Middle frontal gyrus (tissue), 1 donor: Measurements from ENCODE around the gene FOXP1.

Experiments
- DNase-seq: peaks from one replicate; pipeline ENCODE4 v3.0.0-alpha.2; 2015; ENCODE audit warnings: low spot score; ENCODE audit errors: extremely low spot score

Gene FOXP1

DNA sequence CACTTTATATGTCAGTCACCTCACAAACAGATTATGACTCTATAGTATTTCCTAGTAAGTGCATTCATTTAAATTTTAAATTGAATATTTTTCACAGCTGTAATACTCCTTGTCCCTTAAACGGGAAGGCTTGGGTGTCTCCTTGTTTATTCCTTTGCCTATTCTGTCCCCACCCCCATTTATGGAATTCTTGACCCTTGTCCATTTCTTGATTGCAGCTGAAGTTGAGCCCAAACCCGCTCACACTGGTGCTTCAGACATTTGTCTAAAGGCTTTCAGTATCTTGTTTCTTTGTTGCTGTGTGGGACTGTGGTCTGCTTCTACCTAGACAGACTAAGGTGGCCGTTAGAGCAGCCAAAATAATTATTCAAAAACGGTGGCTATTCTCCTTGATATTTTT is 449.7 kb downstream of the FOXP1 start:
- DNase-seq: no peak

DNA sequence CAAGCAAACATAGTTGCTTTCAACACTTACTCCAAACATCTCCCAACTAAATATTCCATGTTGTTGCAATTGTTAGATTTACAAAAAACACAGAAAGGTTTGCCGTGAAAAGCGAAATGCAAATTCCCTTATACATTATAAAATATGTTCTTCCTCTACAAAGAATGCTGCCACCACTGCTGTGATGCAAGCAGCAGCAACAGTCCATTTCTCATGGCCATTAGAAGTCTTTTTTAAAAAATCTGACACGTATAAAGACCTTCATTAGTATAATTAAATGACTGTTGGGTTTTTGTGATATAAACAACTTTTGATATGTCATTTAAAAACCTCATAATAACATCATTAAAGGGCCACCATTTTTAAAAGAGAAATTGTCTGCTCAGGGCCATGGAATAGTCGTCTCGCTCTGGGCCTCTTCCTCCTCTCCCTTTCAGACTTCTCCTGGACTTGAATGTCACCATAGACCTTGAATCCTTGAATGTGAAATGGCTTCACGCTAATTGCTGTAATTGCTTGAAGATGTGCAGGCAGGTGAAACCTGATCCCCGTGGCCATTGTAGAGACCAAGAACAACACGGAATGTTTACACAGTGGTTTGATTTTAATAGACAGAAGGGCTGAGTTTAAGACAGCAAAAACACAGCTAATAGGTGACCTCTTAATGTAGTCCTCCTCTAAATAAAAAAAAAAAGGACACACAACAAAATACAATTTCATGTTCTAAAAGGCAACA is 450.4 kb downstream of the FOXP1 start:
- no peak for DNase-seq

DNA sequence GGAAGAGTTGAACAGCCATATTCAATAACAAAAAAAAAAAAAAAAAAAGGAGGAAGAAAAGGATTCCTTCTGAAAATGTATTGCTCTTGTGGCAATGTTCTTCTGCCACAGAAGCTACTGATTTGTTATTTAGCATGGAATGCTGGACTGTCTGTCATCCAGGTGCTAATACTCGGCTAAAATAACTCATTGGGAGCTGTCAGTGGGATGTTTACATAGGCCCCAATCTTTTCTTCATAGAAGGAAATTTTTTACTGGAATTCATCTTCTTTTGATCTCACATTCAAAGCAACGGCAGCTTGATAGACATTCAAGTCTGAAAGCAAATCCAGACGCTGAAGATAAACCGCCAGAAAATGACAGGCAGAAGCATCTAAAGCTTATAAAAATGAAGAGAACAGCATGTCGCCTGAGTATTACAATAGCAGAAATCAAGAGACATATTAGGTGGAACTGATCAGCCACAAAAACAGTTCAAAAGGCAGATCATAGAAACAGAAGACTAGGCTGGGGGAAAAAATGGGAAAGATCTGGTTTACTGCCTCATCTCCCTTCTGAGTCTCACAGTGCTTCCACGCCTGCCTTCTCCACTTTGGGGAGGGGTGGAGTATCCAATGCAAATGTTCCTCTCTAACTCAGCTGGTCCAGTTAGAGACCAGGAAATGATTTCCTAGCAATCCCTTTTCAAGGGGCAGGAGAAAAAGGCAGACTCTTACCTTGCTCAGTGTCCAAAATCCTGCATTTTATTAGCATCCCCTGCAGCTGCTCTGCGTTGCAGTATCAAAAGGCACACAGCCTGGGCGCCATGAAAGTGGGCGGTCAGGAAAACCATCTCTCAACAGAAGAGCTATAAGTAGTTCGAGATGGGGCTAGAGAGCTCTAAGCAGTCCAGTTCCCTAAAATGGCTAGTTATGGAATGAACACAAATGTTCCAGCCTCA is 451.9 kb downstream of the FOXP1 start:
- DNase-seq: no peak

DNA sequence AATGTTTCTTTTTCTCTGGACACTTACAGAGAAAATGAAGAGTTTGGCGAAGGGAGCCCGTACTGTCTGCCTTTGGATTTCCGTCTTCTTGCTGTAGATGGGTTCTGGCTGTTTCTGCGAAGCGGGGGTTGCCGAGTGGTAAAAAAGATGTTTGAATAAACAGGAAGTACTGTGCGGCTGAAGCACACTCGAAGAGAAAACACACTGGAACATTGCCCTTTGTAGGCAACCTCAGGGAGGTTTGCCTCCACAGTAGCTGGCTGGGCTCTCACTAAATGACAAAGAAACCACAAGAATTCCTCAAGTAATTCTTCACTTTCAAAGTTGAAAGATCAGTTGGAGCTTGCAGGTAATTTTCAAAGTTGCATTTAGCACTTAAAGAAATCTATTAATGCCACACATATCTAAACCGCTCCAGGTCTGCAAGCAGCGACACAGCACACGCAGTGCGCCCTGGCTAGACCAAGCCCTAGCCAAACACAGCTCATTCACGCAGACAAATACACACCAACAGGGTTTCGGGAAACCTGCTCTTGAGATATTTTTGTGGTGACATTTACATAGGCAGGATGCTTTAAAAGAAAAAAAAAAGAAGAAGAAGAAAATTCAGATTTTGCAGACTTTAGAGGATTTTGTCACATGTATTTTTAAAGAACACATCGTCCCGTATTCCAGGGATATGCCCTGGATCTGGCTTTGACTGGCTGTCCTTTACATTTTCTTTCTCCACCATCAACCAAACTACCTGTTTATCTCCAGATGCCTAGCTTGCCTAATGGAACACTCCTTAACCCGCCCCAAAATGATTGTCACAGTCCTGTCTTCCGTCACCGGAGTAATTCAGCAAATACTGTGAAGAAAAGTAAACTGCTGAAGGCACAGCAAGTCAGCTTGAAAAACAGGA is 452.8 kb downstream of the FOXP1 start:
- DNase-seq: no peak

DNA sequence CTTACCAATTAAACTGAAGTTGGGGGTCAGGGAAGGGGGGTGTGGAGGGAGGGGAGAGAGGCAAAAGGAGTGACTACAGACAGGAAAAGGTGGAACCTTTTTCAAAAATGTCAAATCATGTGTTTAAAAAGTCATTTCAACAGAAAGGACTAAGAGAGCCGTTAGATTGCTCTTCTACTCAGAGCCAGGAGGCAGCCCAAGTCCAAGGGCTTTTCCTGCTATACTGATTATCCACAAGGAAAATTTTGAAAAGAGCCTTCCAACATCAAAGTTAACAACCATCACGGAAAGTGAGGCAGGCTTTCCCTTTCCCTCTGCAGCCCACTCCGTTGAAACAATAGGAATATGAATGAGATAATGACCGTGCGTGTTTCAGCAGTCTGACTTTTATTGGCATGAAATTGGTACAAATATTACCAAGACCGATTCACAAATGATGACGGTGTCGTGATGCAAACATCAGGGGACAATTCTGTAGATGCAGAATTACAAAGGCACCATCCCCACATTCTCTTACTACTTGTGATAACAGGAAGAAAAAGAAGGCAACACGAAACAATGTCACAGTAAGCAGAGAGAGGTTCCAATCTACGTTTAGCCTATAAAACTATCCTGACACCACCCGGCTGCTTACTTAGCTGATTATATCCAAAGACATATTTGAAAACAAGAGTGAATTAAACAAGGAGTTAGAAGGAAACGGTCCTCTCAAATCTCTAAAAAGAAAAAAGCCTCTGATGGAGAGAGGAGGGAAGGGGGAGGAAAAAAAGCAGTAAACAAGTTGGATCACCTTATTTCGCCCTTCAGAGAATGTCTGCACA is 453.7 kb downstream of the FOXP1 start:
- no peak for DNase-seq

DNA sequence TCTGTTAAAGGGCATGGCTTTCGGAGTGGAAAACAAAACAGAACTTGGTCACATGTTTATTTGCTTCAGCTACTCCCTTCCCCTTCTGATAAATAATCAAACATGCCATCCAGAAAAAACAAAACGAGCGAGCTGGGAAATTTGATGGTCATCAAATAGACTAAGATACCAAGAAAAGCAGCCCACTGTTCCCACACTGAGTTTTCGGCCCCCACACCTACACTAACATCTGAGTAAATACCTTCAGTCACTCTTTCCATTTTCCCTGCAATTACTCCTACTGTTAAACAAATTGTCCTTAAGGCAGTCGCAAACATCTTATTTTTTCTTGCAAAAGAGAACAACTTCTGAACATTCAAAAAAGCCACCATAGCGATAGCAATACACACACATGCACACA is 454.6 kb downstream of the FOXP1 start:
- no peak for DNase-seq

DNA sequence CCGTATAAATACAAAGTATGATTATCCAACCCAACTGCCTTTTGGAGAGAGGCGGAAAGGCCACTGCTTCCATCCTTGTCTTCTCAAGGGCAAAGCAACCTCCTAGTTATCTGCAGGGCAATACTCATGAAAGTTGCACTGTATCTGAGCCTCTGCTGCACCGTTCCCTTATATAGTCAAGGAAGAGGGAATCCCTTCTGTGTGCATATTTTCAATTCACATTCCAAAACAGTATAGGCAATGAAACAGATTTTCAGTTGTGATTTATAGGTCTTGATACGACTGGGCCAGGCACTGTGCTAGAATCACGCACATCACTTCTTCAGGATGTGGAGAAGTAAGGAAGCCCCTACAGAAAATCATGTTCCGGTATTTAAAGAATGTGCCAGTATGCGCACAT is 455.7 kb downstream of the FOXP1 start:
- DNase-seq: no peak

DNA sequence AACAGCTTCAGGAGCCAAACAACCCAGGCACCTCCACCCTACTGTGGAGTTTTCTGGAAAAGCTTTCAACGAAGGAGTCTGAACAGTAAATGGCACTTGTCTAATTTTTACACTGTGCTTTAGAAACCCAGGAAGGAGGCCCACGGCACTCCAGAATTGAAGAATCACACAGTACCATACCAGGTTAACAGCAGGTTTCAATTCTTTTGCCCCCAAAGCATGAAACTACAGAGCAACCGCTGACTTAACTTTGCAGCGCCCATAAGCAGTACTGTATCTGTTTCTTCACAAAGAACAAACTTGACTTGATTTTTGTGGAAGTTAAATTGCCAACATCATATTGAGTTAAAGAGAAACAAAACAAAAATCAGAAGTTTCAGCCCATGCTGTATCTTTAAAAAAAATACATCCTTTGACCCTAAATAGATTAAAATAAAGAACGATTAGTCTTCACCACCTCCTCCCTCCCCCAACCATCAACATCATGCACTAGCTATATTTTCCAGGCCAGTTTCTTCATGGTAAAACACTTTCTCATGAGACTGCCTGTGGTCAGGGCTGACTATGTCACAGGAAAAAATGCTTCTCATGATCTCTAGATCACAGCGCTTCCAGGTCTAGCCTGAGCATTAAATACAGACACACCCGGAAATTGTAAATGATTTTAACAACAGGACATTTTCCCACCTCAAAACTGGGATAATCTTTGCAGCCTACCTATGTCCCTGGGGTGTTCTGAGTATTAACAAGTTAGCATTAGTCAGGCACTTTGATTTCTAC is 456.3 kb downstream of the FOXP1 start:
- no peak for DNase-seq

DNA sequence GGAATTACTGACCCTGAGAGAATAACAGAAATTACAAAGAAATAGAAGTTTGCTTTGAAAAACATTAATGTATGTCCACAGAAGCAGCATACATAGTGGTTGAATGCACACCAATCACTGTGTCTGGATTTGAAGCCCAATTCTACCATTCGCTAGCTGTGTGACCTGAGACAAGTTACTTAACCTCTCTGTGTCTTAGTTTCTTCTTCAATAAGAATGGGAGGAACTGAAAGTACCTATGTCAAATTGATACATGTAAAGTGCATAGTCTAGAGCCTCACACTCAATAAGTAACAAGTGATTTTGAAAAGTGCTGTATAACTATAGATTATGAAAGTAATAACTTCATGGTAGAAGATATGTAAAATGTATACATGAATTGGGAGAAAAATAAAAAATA is 457.8 kb downstream of the FOXP1 start:
- no peak for DNase-seq

DNA sequence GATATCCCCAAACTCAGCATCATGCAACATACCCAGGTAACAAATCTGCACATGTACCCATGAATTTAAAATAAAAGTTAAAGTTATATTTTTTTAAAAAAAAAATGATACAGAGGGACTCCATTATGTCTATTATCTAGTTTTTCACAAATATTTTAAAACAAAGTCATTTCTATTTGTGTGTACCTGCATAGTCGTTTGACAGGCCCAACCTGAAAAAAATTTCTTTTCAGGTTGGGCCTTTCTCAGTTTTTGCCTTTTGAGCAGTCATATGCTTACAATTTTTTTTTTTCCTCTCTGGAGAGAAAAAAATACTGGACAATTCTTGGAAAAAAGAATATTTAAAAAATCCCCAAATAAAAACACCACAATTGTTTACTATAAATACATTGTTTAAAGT is 459.5 kb downstream of the FOXP1 start:
- DNase-seq: no peak

DNA sequence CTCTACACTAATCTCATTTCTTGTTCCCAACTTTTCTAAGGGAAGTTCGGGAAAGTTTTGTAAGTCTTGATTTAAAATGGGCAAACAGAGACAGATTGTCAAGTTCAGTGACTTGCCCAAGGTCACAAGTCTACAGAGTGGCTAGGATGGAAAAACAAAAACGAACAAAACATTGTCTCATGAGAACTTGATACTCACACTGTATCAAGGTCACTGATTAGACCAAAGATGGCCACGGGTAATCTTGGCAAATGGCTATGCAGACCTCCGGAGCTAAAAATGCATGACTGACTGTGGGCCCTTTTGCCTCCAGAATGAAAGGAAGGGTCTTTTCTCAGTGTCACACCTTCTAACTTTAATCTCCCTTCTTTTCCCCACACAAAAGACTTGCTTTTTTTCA is 460.9 kb downstream of the FOXP1 start:
- no peak for DNase-seq

DNA sequence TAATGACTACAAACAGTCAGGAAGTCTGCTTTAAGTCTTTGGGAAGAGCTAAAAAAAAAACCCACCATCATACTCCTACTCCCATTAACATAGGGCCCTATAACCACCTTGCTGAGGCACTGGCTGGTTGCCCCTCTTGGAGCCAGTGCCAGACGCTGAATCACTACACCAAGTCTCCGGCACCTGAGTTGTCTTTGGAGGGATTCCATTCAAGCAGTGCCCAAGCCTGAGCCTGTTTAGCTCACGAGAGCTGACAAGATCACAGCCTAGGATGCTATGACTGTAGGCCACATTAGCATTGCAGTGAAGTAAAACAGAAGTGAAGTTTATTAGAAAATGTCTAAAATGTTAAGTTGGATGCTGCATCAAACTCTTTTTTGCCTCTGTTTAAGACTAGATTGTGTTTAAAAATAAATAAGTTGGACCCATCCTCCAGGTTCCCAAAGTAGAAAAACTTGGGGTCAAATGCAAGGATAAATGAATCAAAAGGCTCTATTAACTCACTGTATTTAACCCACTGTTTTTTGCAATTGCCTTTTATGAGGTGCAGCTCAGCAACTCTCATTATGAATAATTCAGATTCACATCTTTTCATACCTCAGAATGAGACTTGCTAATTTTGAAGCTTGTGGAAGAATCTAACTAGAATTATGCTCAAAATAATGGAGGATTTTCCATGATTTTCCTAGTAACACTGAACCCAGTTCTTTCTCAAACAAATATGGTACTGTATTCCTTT is 461.9 kb downstream of the FOXP1 start:
- no peak for DNase-seq

DNA sequence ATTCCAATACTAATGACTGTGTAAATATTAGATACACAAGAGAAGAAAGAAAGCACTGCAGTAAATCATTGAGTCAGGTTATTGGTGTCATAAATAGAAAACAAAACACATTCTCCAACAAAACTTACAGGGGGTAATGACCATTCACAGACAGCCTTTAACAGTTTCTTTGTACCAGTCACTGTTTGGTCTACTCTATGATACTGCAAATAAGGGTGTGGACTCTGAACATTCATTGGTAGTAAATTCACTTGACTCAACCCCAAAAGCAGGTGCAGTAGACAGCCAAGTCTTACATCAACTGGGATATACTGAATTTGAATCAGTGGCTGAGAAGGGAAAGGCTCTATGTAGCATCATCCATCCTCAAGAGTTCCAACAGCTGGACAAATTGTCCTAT is 463.5 kb downstream of the FOXP1 start:
- DNase-seq: no peak

DNA sequence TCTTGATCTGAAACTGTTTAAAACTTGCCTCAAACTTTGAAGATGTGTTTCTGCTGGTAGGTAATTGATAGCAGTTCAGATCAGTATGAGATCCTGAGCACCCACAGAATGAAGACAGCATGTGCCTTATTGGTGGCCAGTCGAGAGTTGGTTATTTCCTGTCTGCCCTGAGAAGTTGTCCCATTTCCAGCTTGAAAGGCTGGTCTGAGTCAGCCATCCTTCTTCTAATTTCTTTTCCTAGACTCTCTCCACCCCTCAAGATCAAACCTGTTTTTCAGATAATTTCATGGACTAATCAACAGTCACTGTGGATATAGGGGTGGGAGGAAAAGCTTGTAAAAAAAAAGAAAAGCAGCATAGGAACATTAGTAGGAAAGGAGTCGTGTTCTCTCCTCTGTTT is 464.4 kb downstream of the FOXP1 start:
- DNase-seq: no peak

DNA sequence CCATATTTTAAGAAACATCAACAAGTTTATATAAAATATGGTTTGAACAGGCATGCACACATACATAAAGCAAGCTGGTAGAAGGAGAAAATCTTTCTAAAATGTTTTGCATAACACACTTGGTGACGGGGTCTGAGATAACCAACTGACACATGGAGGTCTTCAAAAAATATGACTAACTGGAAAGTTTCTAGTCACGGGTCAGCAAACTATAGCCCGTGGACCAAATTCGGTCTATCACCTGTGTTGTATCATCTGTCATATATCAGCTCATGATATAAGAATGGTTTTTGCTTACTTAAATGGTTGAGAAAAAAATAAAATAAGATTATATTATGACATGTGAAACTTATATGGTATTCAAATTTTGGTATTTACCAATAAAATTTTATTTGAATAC is 465.1 kb downstream of the FOXP1 start:
- DNase-seq: no peak

DNA sequence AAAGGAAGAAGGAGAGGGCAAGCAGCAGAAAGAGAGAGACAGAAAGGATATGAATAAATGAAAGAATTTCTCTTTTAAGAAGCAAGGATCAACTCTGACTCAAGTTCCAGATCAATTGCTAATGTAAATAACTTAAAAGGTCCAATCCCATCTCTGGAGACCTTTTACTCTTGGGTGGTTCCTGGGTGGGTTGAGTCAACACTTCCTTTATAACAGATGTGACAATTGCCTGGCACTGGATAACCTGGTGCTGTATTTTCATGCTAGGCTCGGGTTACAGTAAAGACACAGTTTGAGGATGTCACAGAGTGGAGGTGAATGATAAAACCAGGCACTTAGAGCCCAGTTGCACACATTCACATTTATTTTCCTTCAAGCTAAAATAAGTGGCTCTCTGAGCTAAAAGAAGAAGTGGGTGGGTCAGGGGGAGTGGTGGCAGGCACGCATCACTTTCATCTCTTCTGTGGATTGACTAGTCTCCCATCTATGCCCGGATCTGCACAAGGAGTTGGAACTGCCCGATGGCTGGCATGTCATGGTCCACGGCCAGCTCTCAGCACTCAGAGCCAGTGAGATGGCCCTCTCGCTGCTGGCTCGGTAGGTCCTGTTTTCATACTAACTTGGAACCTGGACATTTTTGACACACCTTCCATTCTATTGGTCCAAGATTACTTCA is 465.8 kb downstream of the FOXP1 start:
- DNase-seq: no peak

DNA sequence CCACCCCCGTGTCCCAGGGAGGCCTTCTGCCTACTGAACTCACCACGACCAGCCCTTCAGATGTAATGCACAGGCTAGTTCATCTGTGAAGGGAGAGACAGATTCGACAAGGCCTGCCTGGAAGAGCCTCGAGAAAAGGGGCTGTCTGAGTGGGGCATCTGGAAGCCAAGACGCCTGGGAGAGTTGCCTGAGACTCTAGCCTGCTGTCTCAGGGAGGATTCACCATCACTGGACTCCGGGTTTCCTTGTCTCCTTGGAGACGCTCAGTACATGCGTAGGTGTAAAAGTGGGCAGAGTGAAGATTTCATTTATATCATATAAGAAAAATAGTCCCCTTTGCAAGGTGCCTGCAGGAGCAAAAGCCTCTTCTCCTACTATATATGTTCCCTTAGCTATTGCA is 468.9 kb downstream of the FOXP1 start:
- peak; percentile 56 for DNase-seq

DNA sequence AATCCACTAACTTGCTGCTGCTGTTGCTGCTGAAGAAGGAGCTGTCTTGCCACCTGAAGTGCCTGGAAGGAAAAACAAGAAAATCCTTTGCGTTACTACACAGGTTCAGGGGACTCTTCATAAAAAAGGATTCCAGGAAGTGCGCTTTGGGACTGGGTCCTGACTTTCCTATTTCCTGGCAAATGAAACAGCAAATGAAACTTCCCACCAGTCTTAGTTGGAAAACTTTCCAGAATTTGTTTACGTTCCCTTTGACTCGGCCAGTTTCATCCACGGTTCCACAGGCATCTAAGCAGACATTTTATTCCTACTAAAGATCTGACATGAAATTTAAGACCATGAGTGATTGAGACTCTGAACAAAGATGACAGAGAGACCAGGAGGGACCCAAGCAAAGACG is 471.0 kb downstream of the FOXP1 start:
- DNase-seq: no peak
